Measurements from ENCODE around the gene PPIA.
"Not testable (repeated sequence)": the region's sequence is repeated elsewhere in the genome, so short reads cannot be mapped to it uniquely, and the experiment has no call there.

The PPIA gene

GRCh38 chr7:44799939-44800338, 3.5 kb downstream of the PPIA start:
- Histone ChIP-seq H3K9me3 (no peaks in the 10 kb centered on the region), H3K4me2 (peak overlapping the region; percentile 10; the same call in 1 of the 2 replicates), H3K4me3 (no peak overlapping the region), H3K4me1 (peaks cover 34% of the 10 kb centered on the region), H4K20me1 (peaks cover 78% of the 10 kb centered on the region), H3K27me3 (no peaks in the 10 kb centered on the region), H3K9ac (no peak overlapping the region), H3K36me3 (peaks cover 72% of the 10 kb centered on the region), H3K27ac (no peak overlapping the region)
- TF ChIP-seq Cebpa-rat (IDR thresholded peaks at IDR 0.05): no peak

- H3K9me3 ChIP-seq: no peaks in the 10 kb centered on the region
- peaks cover 81% of the 10 kb centered on the region for H3K36me3 ChIP-seq
- peaks cover 84% of the 10 kb centered on the region for H4K20me1 ChIP-seq
- H3K9ac ChIP-seq: no peak overlapping the region
- H3K27ac ChIP-seq: no peak overlapping the region
- no peak overlapping the region for H3K4me3 ChIP-seq
- H3K4me2 ChIP-seq: no peak overlapping the region
- TF ChIP-seq Cebpa-rat (IDR thresholded peaks at IDR 0.05): no peak
- no peaks in the 10 kb centered on the region for H3K27me3 ChIP-seq
- H3K4me1 ChIP-seq: peaks cover 29% of the 10 kb centered on the region
These were observed 5.4 kb downstream of the PPIA start for GRCh38 chr7:44801890-44802289.

- Histone ChIP-seq H4K20me1 (peaks cover 80% of the 10 kb centered on the region), H3K4me2 (no peak overlapping the region), H3K4me3 (no peak overlapping the region), H3K9ac (no peak overlapping the region), H3K27me3 (no peaks in the 10 kb centered on the region), H3K27ac (no peak overlapping the region), H3K36me3 (peaks cover 81% of the 10 kb centered on the region), H3K4me1 (peaks cover 29% of the 10 kb centered on the region), H3K9me3 (no peaks in the 10 kb centered on the region)
- no peak for TF ChIP-seq Cebpa-rat (IDR thresholded peaks at IDR 0.05)
These were observed 6.0 kb downstream of the PPIA start for GRCh38 chr7:44802418-44803025.

GRCh38 chr7:44803828-44804519, 7.5 kb downstream of the PPIA start:
- not testable (repeated sequence) for H3K4me3 ChIP-seq, H3K27me3 ChIP-seq, H3K27ac ChIP-seq, H3K9ac ChIP-seq, H3K9me3 ChIP-seq, H3K4me2 ChIP-seq
- H4K20me1 ChIP-seq: peaks cover 66% of the 10 kb centered on the region
- peaks cover 68% of the 10 kb centered on the region for H3K36me3 ChIP-seq
- peaks cover 16% of the 10 kb centered on the region for H3K4me1 ChIP-seq

GRCh38 chr7:44805950-44806349, 9.5 kb downstream of the PPIA start:
- Histone ChIP-seq H3K9me3 (no peaks in the 10 kb centered on the region), H3K9ac (no peak overlapping the region), H3K27me3 (no peaks in the 10 kb centered on the region), H3K4me2 (no peak overlapping the region), H3K36me3 (peaks cover 48% of the 10 kb centered on the region), H3K4me3 (no peak overlapping the region), H3K4me1 (no peaks in the 10 kb centered on the region), H4K20me1 (peaks cover 46% of the 10 kb centered on the region), H3K27ac (no peak overlapping the region)
- no peak for TF ChIP-seq Cebpa-rat (IDR thresholded peaks at IDR 0.05)

- Histone ChIP-seq H3K9ac (no peak overlapping the region), H3K4me1 (no peaks in the 10 kb centered on the region), H3K4me2 (no peak overlapping the region), H4K20me1 (peaks cover 16% of the 10 kb centered on the region), H3K27me3 (no peaks in the 10 kb centered on the region), H3K9me3 (no peaks in the 10 kb centered on the region), H3K36me3 (peaks cover 19% of the 10 kb centered on the region), H3K4me3 (no peak overlapping the region), H3K27ac (no peak overlapping the region)
- no peak for TF ChIP-seq Cebpa-rat (IDR thresholded peaks at IDR 0.05)
These were observed 12.5 kb downstream of the PPIA start for GRCh38 chr7:44808914-44809393.

- Histone ChIP-seq H3K9ac (no peak overlapping the region), H3K27me3 (no peaks in the 10 kb centered on the region), H3K4me1 (no peaks in the 10 kb centered on the region), H3K4me2 (no peak overlapping the region), H3K36me3 (0 out of 2 replicates have a peak, but pooled peaks cover 2% of the 10 kb centered on the region), H3K4me3 (no peak overlapping the region), H4K20me1 (no peaks in the 10 kb centered on the region), H3K9me3 (no peaks in the 10 kb centered on the region), H3K27ac (no peak overlapping the region)
- TF ChIP-seq Cebpa-rat (IDR thresholded peaks at IDR 0.05): no peak
These were observed 14.6 kb downstream of the PPIA start for GRCh38 chr7:44811093-44811492.

- Histone ChIP-seq H3K36me3 (no peaks in the 10 kb centered on the region), H3K9me3 (no peaks in the 10 kb centered on the region), H3K4me2 (no peak overlapping the region), H3K27me3 (no peaks in the 10 kb centered on the region), H3K9ac (no peak overlapping the region), H3K4me3 (no peak overlapping the region), H3K27ac (no peak overlapping the region), H3K4me1 (no peaks in the 10 kb centered on the region), H4K20me1 (no peaks in the 10 kb centered on the region)
- no peak for TF ChIP-seq Cebpa-rat (IDR thresholded peaks at IDR 0.05)
These were observed 15.1 kb downstream of the PPIA start for GRCh38 chr7:44811571-44811970.

- TF ChIP-seq Cebpa-rat (IDR thresholded peaks at IDR 0.05): no peak
- H3K36me3 ChIP-seq: no peaks in the 10 kb centered on the region
- no peak overlapping the region for H3K27ac ChIP-seq
- H4K20me1 ChIP-seq: no peaks in the 10 kb centered on the region
- H3K9ac ChIP-seq: no peak overlapping the region
- H3K4me1 ChIP-seq: no peaks in the 10 kb centered on the region
- no peaks in the 10 kb centered on the region for H3K27me3 ChIP-seq
- no peaks in the 10 kb centered on the region for H3K9me3 ChIP-seq
- no peak overlapping the region for H3K4me3 ChIP-seq
- no peak overlapping the region for H3K4me2 ChIP-seq
These were observed 18.4 kb downstream of the PPIA start for GRCh38 chr7:44814919-44815318.

- H3K9ac ChIP-seq: no peak overlapping the region
- H4K20me1 ChIP-seq: no peaks in the 10 kb centered on the region
- H3K36me3 ChIP-seq: peaks cover 10% of the 10 kb centered on the region
- H3K27me3 ChIP-seq: no peaks in the 10 kb centered on the region
- H3K27ac ChIP-seq: no peak overlapping the region
- no peak for TF ChIP-seq Cebpa-rat (IDR thresholded peaks at IDR 0.05)
- H3K4me2 ChIP-seq: no peak overlapping the region
- H3K4me1 ChIP-seq: no peaks in the 10 kb centered on the region; the same call in 1 of the 2 replicates
- H3K9me3 ChIP-seq: no peaks in the 10 kb centered on the region
- H3K4me3 ChIP-seq: no peak overlapping the region
These were observed 22.8 kb downstream of the PPIA start for GRCh38 chr7:44819292-44819691.

Measured in BLaER1 (cell line).